Loucy (cell line): Measurements from ENCODE around the gene OR11A1.

Source experiments
- CTCF ChIP-seq: fragments of 200-600 bp; sonication (generic); conservative IDR thresholded peaks from 2 replicates; pipeline ENCODE4 v1.5.1; 2014; ENCODE audit warnings: mild to moderate bottlenecking, antibody characterized with exemption, low read length
- EZH2phosphoT487 ChIP-seq: fragments of 200-600 bp; IDR thresholded peaks from 2 replicates; pipeline ENCODE4 v1.6.1; 2018; ENCODE audit warnings: antibody characterized with exemption, mild to moderate bottlenecking, moderate library complexity, borderline replicate concordance

DNA sequence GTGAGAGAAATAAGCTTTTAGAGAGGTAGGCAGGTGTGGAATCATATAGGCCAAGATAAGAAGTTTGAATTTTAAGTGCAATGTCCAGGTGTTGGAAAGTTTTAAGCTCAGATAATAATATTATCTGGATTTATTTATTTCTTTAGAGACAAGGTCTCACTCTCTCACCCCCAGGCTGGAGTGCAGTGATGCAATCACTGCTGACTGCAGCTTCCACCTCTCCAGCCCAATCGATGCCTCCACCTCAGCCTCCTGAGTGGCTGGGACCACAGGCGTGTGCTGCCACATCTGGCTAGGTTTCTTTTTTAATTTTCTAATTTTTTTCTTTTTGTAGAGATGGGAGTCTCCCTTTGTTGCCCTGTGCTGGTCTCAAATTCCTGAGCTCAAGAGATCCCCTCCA, 36.4 kb upstream of the OR11A1 start:
- TF ChIP-seq CTCF = no peak
- TF ChIP-seq EZH2phosphoT487 = no peak
